HFF-Myc (cell line): ENCODE results near the gene TIMP2.

Experiments
- DNase-seq: peaks from one replicate; pipeline ENCODE4 v3.0.0-alpha.2; 2011; ENCODE audit warnings: low read depth; ENCODE audit errors: extremely low read depth
- H3K4me3 ChIP-seq: replicated peaks from 2 replicates; pipeline ENCODE4 v1.5.1; 2011; ENCODE audit warnings: low read depth, mild to moderate bottlenecking, control low read depth, low read length
- TF ChIP-seq, protein P1 (sequence below): IDR thresholded peaks from 2 replicates; pipeline ENCODE4 v1.5.1; 2012; ENCODE audit warnings: mild to moderate bottlenecking, low read depth, low read length, control low read depth; ENCODE audit errors: missing control alignments

Gene TIMP2

GRCh38 chr17:78898075-78898836 lies 26.9 kb downstream of the TIMP2 start:
- DNase-seq, result no peak
- H3K4me3 ChIP-seq, result no peak overlapping the region
- TF ChIP-seq, protein P1, sequence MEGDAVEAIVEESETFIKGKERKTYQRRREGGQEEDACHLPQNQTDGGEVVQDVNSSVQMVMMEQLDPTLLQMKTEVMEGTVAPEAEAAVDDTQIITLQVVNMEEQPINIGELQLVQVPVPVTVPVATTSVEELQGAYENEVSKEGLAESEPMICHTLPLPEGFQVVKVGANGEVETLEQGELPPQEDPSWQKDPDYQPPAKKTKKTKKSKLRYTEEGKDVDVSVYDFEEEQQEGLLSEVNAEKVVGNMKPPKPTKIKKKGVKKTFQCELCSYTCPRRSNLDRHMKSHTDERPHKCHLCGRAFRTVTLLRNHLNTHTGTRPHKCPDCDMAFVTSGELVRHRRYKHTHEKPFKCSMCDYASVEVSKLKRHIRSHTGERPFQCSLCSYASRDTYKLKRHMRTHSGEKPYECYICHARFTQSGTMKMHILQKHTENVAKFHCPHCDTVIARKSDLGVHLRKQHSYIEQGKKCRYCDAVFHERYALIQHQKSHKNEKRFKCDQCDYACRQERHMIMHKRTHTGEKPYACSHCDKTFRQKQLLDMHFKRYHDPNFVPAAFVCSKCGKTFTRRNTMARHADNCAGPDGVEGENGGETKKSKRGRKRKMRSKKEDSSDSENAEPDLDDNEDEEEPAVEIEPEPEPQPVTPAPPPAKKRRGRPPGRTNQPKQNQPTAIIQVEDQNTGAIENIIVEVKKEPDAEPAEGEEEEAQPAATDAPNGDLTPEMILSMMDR, result no peak

GRCh38 chr17:78897664-78898047 lies 27.5 kb downstream of the TIMP2 start:
- DNase-seq, result no peak
- TF ChIP-seq, protein P1, result no peak

GRCh38 chr17:78896834-78897663 lies 28.1 kb downstream of the TIMP2 start:
- DNase-seq, result no peak
- H3K4me3 ChIP-seq, result no peak overlapping the region
- TF ChIP-seq, protein P1, result no peak

More at GRCh38 chr17:78897664-78898047, 27.5 kb downstream of the TIMP2 start:
- no peak overlapping the region for H3K4me3 ChIP-seq

DNA sequence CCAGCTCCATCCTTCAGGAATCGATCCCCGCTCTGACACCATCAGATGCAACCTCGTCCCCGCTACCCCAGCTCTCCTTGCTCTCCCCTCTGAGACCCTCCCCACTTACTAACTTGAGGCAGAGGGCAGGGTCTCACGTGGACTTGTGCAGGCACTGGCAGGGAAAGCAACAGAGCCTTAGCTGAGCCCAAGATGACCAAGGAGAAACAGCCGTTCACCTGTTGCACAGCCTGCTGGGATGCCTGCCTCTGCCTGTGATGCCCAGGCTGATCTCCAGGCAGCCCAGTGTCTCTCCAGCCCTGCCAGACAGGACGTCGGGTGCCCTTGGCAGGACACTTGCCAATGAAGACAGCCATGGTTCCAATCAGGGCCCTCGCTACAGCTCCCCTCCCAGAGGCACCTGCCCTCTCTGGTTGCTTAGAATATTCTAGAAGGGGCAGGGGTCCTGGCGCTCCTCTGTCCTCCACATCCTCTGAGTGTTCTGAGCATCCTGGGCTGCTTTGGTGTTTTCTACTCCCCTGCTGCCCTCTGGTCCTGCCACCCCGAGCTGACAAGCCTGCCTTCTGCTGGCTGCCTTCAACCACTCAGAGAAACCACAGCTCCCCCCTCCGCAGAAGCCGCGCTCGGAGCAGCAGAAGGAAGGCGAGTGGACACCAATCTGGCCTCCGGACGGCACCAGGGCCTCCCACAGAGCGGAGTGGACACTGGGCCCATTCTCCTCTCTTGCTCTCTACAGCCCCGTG lies 28.9 kb downstream of the TIMP2 start:
- no peak overlapping the region for H3K4me3 ChIP-seq
- DNase-seq, result no peak
- TF ChIP-seq, protein P1, result no peak

- TF ChIP-seq, protein P1, result no peak
Measured at GRCh38 chr17:78895322-78895721, 29.9 kb downstream of the TIMP2 start.

DNA sequence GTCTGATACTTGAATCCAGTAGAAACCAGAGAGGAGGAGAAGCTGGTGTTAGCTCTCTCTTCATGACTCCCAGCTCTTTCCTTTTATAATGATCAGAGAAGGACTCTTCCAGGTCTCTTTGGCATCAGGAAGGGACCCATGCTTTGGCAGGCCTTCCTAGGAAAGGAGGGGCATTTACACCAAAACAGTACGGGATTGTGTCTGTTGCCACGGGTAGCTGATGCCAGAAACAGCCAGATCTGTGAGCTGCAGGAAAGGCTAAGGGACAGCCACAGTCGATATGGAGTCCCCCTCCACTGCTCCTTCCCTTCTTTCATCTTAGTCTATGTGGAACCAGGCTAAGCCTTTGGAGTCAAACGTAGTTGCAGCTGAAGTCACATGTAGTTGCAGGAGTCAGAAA lies 31.5 kb downstream of the TIMP2 start:
- TF ChIP-seq, protein P1, result no peak
- H3K4me3 ChIP-seq, result no peak overlapping the region
- no peak for DNase-seq

More at GRCh38 chr17:78895322-78895721, 29.9 kb downstream of the TIMP2 start:
- H3K4me3 ChIP-seq, result no peak overlapping the region
- no peak for DNase-seq
